Liver (tissue), 9 donors: ENCODE measurements around the gene ZNF48. TPM values are rescaled to one million over a fixed set of nuclear protein-coding genes. Genes with fewer than 3 reads are reported as not detected.
A peak's percentile ranks its signal among the peaks of the same experiment; 100 is the strongest.

Experiments
- DNase-seq: peaks from one replicate; pipeline ENCODE4 v3.0.0-alpha.2; 2017; ENCODE audit warnings: low spot score
- H3K27ac ChIP-seq, 2 donors: one replicate each; pipeline ENCODE4 v1.7.0; 2013; ENCODE audit warnings: inconsistent platforms in 2 of 2, low read length in 2 of 2, control low read depth in 1 of 2, low read depth in 1 of 2, mild to moderate bottlenecking in 1 of 2
- H3K27me3 ChIP-seq, 4 donors: one replicate each; pipeline versions ENCODE4 v1.6.1 to v1.7.0; 2013; ENCODE audit warnings: low read length in 3 of 4, inconsistent platforms in 1 of 4, mild to moderate bottlenecking in 1 of 4, moderate library complexity in 1 of 4; ENCODE audit not compliant: control insufficient read depth in 4 of 4, insufficient read depth in 4 of 4
- H3K36me3 ChIP-seq, 4 donors: one replicate each; pipeline versions ENCODE4 v1.6.1 to v1.7.0; 2013; ENCODE audit warnings: low read length in 3 of 4, mild to moderate bottlenecking in 3 of 4, low read depth in 1 of 4, moderate library complexity in 1 of 4; ENCODE audit not compliant: control insufficient read depth in 4 of 4, insufficient read depth in 3 of 4
- H3K4me1 ChIP-seq, 4 donors: one replicate each; pipeline versions ENCODE4 v1.6.1 to v1.7.0; 2013; ENCODE audit warnings: low read length in 3 of 4, mild to moderate bottlenecking in 3 of 4, moderate library complexity in 1 of 4; ENCODE audit not compliant: control insufficient read depth in 4 of 4, insufficient read depth in 4 of 4
- H3K4me3 ChIP-seq, 3 donors: one replicate each; pipeline versions ENCODE4 v1.6.1 to v1.7.0; 2013; ENCODE audit warnings: low read length in 3 of 3, control low read depth in 1 of 3, low read depth in 1 of 3, mild to moderate bottlenecking in 1 of 3
- H3K9ac ChIP-seq, 2 donors: one replicate each; pipeline ENCODE4 v1.7.0; 2013; ENCODE audit warnings: low read length in 2 of 2, mild to moderate bottlenecking in 2 of 2, moderate library complexity in 2 of 2, control low read depth in 1 of 2, low read depth in 1 of 2
- H3K9me3 ChIP-seq, 4 donors: one replicate each; pipeline versions ENCODE4 v1.6.1 to v1.7.0; 2013; ENCODE audit warnings: low read length in 3 of 4; ENCODE audit not compliant: control insufficient read depth in 4 of 4
- ATF3 ChIP-seq: IDR thresholded peaks from 2 replicates; pipeline ENCODE4 v1.6.1; 2016; ENCODE audit warnings: antibody characterized with exemption
- CTCF ChIP-seq: fragments of 150-350 bp; IDR thresholded peaks from 2 replicates; pipeline ENCODE4 v1.5.1; 2017; ENCODE audit warnings: improper control_type of control experiment, low read depth, low read length; ENCODE audit not compliant: missing input control
- FOXA1 ChIP-seq: IDR thresholded peaks from 2 replicates; pipeline ENCODE4 v1.6.1; 2016; ENCODE audit warnings: antibody characterized with exemption
- FOXA2 ChIP-seq: IDR thresholded peaks from 2 replicates; pipeline ENCODE4 v1.6.1; 2016; ENCODE audit warnings: antibody characterized with exemption
- GABPA ChIP-seq, 2 donors: IDR thresholded peaks in 1 of 2; conservative IDR thresholded peaks in 1 of 2; 2 replicates each; pipeline ENCODE4 v1.6.1; 2016; ENCODE audit warnings: antibody characterized with exemption in 2 of 2, mild to moderate bottlenecking in 1 of 2, moderate library complexity in 1 of 2
- HNF4A ChIP-seq, 2 donors: conservative IDR thresholded peaks; 2 replicates each; pipeline ENCODE4 v1.6.1; 2016; ENCODE audit warnings: antibody characterized with exemption in 2 of 2, mild to moderate bottlenecking in 2 of 2
- HNF4G ChIP-seq: IDR thresholded peaks from 2 replicates; pipeline ENCODE4 v1.6.1; 2016; ENCODE audit warnings: antibody characterized with exemption
- JUND ChIP-seq, 2 donors: IDR thresholded peaks; 2 replicates each; pipeline ENCODE4 v1.6.1; 2016; ENCODE audit warnings: antibody characterized with exemption in 2 of 2
- NR2F2 ChIP-seq: IDR thresholded peaks from 2 replicates; pipeline ENCODE4 v1.6.1; 2016; ENCODE audit warnings: antibody characterized with exemption
- RAD21 ChIP-seq, 2 donors: IDR thresholded peaks; 2 replicates each; pipeline ENCODE4 v1.6.1; 2016; ENCODE audit warnings: antibody characterized with exemption in 2 of 2, mild to moderate bottlenecking in 2 of 2
- REST ChIP-seq: IDR thresholded peaks from 2 replicates; pipeline ENCODE4 v1.6.1; 2016; ENCODE audit warnings: antibody characterized with exemption, mild to moderate bottlenecking
- RXRA ChIP-seq, 2 donors: IDR thresholded peaks; 2 replicates each; pipeline ENCODE4 v1.6.1; 2017 to 2018; ENCODE audit warnings: antibody characterized with exemption in 2 of 2, mild to moderate bottlenecking in 1 of 2
- SP1 ChIP-seq: IDR thresholded peaks from 2 replicates; pipeline ENCODE4 v1.6.1; 2018; ENCODE audit warnings: antibody characterized with exemption, mild to moderate bottlenecking
- TAF1 ChIP-seq: conservative IDR thresholded peaks from 2 replicates; pipeline ENCODE4 v1.6.1; 2016; ENCODE audit warnings: antibody characterized with exemption, mild to moderate bottlenecking
- YY1 ChIP-seq: IDR thresholded peaks from 2 replicates; pipeline ENCODE4 v1.6.1; 2016; ENCODE audit warnings: antibody characterized with exemption, mild to moderate bottlenecking
- ZBTB33 ChIP-seq: IDR thresholded peaks from 2 replicates; pipeline ENCODE4 v1.6.1; 2016; ENCODE audit warnings: antibody characterized with exemption
- WGBS: extraction: QIAGEN DNeasy Blood & Tissue Kit; methylation state at CpG from one replicate; pipeline ENCODE4 v1.1.7; 2013; 5-methylcytosine and 5-hydroxymethylcytosine counted together
- polyA plus RNA-seq, 2 donors: library from polyadenylated mRNA; stranded (reverse) in 1 of 2; unstranded in 1 of 2; fragments of 200-250 nt in 1 of 2; fragments of >200 nt in 1 of 2; fragmentation: Nextera tagmentation in 1 of 2; extraction: Ambion mirVana in 1 of 2; gene quantifications; one replicate each; pipeline versions ENCODE4 v1.2.1 to v1.2.3, GENCODE V29; 2013 to 2015
- total RNA-seq, 2 donors: library from RNA; depleted of rRNA; stranded (reverse); fragments of >200 nt; gene quantifications; one replicate each; pipeline ENCODE4 v1.2.3, GENCODE V29; 2014
- donor health status: healthy.
- donor health status: healthy.
- donor health status: healthy.
- donor health status: healthy.
- donor health status: healthy.

ZNF48 gene
- total and polyA plus RNA-seq, 4 donors, result 2.3 to 4.7 (median 3.1) TPM

- no peak for DNase-seq
- Histone ChIP-seq H3K9me3 (no peaks in the 10 kb centered on the region), H3K27ac (peak overlapping the region; percentile 88 to 96), H3K4me1 (peaks cover 12 to 64% (median 52%) of the 10 kb centered on the region in 4 donors), H3K27me3 (no peaks in the 10 kb centered on the region), H3K36me3 (peaks cover 4 to 23% (median 14%) of the 10 kb centered on the region in 4 donors), H3K9ac (peak overlapping the region in 1 of 2 donors; percentile 85), H3K4me3 (peak overlapping the region; percentile 66 to 85 (median 70))
- WGBS, result 50% methylated on average over 7 of the region's 7 CpGs
- no peak for TF ChIP-seq FOXA1
- TF ChIP-seq GABPA (IDR thresholded peaks at IDR 0.05 in 1 of 2, conservative IDR thresholded peaks at IDR 0.05 in 1 of 2), result no peak
- no peak for TF ChIP-seq YY1
- no peak for TF ChIP-seq JUND (IDR thresholded peaks at IDR 0.05)
- TF ChIP-seq ATF3, result no peak
- no peak for TF ChIP-seq ZBTB33
- TF ChIP-seq HNF4G, result no peak
- TF ChIP-seq REST, result no peak
Measured at GRCh38 chr16:30355954-30356308, 39.3 kb upstream of the ZNF48 start.

GRCh38 chr16:30356401-30357084 lies 38.7 kb upstream of the ZNF48 start:
- peaks cover 12 to 60% (median 48%) of the 10 kb centered on the region in 4 donors for H3K4me1 ChIP-seq
- H3K9ac ChIP-seq, result no peak overlapping the region
- DNase-seq, result no peak
- no peaks in the 10 kb centered on the region for H3K27me3 ChIP-seq
- H3K9me3 ChIP-seq, result no peaks in the 10 kb centered on the region
- 52% methylated on average over 12 of the region's 12 CpGs for WGBS
- H3K36me3 ChIP-seq, result peaks cover 4 to 24% (median 14%) of the 10 kb centered on the region in 4 donors
- H3K27ac ChIP-seq, result peak overlapping the region; percentile 88 to 96
- TF ChIP-seq CTCF (no peak), FOXA2 (no peak), TAF1 (no peak), HNF4A (conservative IDR thresholded peaks at IDR 0.05) (no peak), RXRA (IDR thresholded peaks at IDR 0.05) (no peak), RAD21 (IDR thresholded peaks at IDR 0.05) (no peak), SP1 (no peak), ATF3 (no peak), REST (no peak), NR2F2 (no peak), YY1 (no peak)
- H3K4me3 ChIP-seq, result peak overlapping the region in 1 of 3 donors; percentile 29
